Spleen (tissue), 11 donors: ENCODE data around the gene SIRT2. TPM values are rescaled to one million over a fixed set of nuclear protein-coding genes. Genes with fewer than 3 reads are reported as not detected.

Experiments
- DNase-seq: peaks from one replicate; pipeline ENCODE4 v3.0.0-alpha.2; 2020
- H3K27ac ChIP-seq, 8 donors: fragments of 200-600 bp; sonication (generic) in 7 of 8; 1 replicate in 4 of 8; 2 replicates in 4 of 8; pipeline versions ENCODE4 v1.5.0 to v1.8.0; 2016 to 2021; ENCODE audit warnings: inconsistent platforms in 4 of 8, mild to moderate bottlenecking in 4 of 8, moderate library complexity in 1 of 8
- H3K27me3 ChIP-seq, 7 donors: fragments of 200-600 bp; sonication (generic) in 6 of 7; replicated peaks in 1 of 7; 1 replicate in 4 of 7; 2 replicates in 3 of 7; pipeline versions ENCODE4 v1.5.0 to v1.8.0; 2016 to 2021; ENCODE audit warnings: inconsistent platforms in 3 of 7, mild to moderate bottlenecking in 1 of 7
- H3K36me3 ChIP-seq, 6 donors: fragments of 200-600 bp; sonication (generic) in 5 of 6; 1 replicate in 4 of 6; 2 replicates in 2 of 6; pipeline versions ENCODE4 v1.5.0 to v1.8.0; 2016 to 2021; ENCODE audit warnings: inconsistent platforms in 2 of 6
- H3K4me1 ChIP-seq, 6 donors: fragments of 200-600 bp; sonication (generic) in 5 of 6; 1 replicate in 3 of 6; 2 replicates in 3 of 6; pipeline versions ENCODE4 v1.5.0 to v1.8.0; 2016 to 2021; ENCODE audit warnings: inconsistent platforms in 3 of 6
- H3K4me3 ChIP-seq, 8 donors: fragments of 200-600 bp; sonication (generic) in 7 of 8; 1 replicate in 4 of 8; 2 replicates in 4 of 8; pipeline versions ENCODE4 v1.5.0 to v1.8.0; 2016 to 2021; ENCODE audit warnings: inconsistent platforms in 4 of 8, mild to moderate bottlenecking in 4 of 8, moderate library complexity in 2 of 8
- H3K9me3 ChIP-seq, 8 donors: fragments of 200-600 bp; sonication (generic) in 7 of 8; 1 replicate in 4 of 8; 2 replicates in 4 of 8; pipeline versions ENCODE4 v1.5.0 to v1.8.0; 2016 to 2021; ENCODE audit warnings: inconsistent platforms in 4 of 8
- CTCF ChIP-seq, 11 experiments: fragments of 200-600 bp in 7 of 11; fragments of 450-650 bp in 4 of 11; sonication (generic) in 4 of 11; IDR thresholded peaks in 8 of 11; conservative IDR thresholded peaks in 3 of 11; 1 replicate in 7 of 11; 2 replicates in 4 of 11; pipeline versions ENCODE4 v1.4.0 to v1.8.0; 2016 to 2021; ENCODE audit warnings: antibody characterized with exemption in 11 of 11, inconsistent platforms in 4 of 11, mild to moderate bottlenecking in 1 of 11
- POLR2A ChIP-seq, 3 donors: fragments of 450-650 bp; IDR thresholded peaks; one replicate each; pipeline ENCODE4 v1.5.1; 2017; ENCODE audit warnings: antibody characterized with exemption in 3 of 3, mild to moderate bottlenecking in 1 of 3
- POLR2AphosphoS5 ChIP-seq, 3 donors: sonication (generic); formaldehyde crosslinking; IDR thresholded peaks; one replicate each; pipeline ENCODE4 v1.5.1; 2017; ENCODE audit warnings: antibody characterized with exemption in 3 of 3
- WGBS, 5 donors: extraction: QIAGEN DNeasy Blood & Tissue Kit in 3 of 5; methylation state at CpG; one replicate each; pipeline versions ENCODE4 v1.1.5 to v1.1.7; 2013 to 2018; 5-methylcytosine and 5-hydroxymethylcytosine counted together
- intact Hi-C: fragments of 100-400 bp; cut with DNase I; formaldehyde crosslinking; loops from one replicate; pipeline ENCODE4 v1.15.0; 2023; ENCODE audit warnings: low total_unique reads
- polyA plus RNA-seq, 3 donors: library from polyadenylated mRNA; stranded (reverse); fragments of 200-250 nt; gene quantifications; one replicate each; pipeline ENCODE4 v1.2.1, GENCODE V29; 2013
- total RNA-seq, 7 donors: library from RNA; depleted of rRNA in 3 of 7; stranded (reverse); fragments of >200 nt in 3 of 7; fragmentation: NEBNext Ultra II Directional in 4 of 7; extraction: Animal tissue kit (Norgen Biotek cat#: 25700) in 4 of 7; gene quantifications; one replicate each; pipeline versions ENCODE4 v1.1.0 to v1.2.1, GENCODE V29; 2016 to 2021
- donor health status: healthy with polysubstance abuse.
- donor health status: DM: no; HTN: no; CAD: no; lungs with moderate emphysema.
- donor health status: DM: no; HTN: no; CAD: no.
- donor health status: Bipolar disorder and iron deficiency.
- donor health status: healthy.
- donor health status: DM: no; HTN: no; CAD: no.
- donor health status: DM: yes; HTN: yes; CAD: no.

Gene SIRT2
- total and polyA plus RNA-seq, 10 donors, result 25.8 to 81.0 (median 50.2) TPM

DNA sequence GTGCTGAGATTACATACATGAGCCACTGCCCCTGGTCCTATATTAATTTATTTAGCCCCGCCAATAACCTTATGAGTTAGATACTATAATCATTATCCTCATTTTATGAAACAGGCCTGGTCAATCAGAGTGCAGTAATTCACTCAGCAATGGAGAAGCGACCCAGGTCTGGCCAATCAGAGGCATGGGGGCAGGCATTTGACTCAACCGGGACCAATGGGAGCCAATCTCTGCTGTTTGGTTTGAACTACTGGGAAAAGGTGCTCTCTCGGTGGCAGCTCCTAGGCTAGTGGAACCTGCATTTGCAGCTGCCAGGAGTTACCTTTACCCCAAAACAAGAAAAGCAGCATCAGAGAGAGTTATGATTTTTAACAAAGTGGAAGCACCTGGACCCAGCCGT, 6.6 kb downstream of the SIRT2 start:
- Histone ChIP-seq H3K36me3 (peaks cover 5 to 73% (median 32%) of the 10 kb centered on the region in 6 donors), H3K4me1 (peaks cover 4 to 56% (median 20%) of the 10 kb centered on the region in 6 donors), H3K4me3 (peak overlapping the region in 1 of 8 donors; percentile 4), H3K27me3 (no peaks in the 10 kb centered on the region), H3K9me3 (no peaks in the 10 kb centered on the region), H3K27ac (peak overlapping the region in 5 of 8 donors; percentile 19 to 64 (median 52))
- 71 to 86% (median 79%) methylated on average over 5 of the region's 5 CpGs for WGBS, 5 donors
- DNase-seq, result no peak
- TF ChIP-seq POLR2AphosphoS5 (IDR thresholded peaks at IDR 0.05) (no peak), POLR2A (IDR thresholded peaks at IDR 0.05) (no peak), CTCF (IDR thresholded peaks at IDR 0.05 in 8 of 11, conservative IDR thresholded peaks at IDR 0.05 in 3 of 11) (no peak)
- intact Hi-C loops, result no loop called here

- WGBS, 5 donors, result 91 to 98% (median 95%) methylated on average over 6 of the region's 6 CpGs
- no peak for TF ChIP-seq POLR2AphosphoS5 (IDR thresholded peaks at IDR 0.05)
- no peak for TF ChIP-seq CTCF (IDR thresholded peaks at IDR 0.05 in 8 of 11, conservative IDR thresholded peaks at IDR 0.05 in 3 of 11)
- TF ChIP-seq POLR2A (IDR thresholded peaks at IDR 0.05), result no peak
- Histone ChIP-seq H3K27me3 (no peaks in the 10 kb centered on the region), H3K36me3 (peaks cover 5 to 77% (median 32%) of the 10 kb centered on the region in 6 donors), H3K27ac (no peak overlapping the region), H3K4me3 (no peak overlapping the region), H3K9me3 (no peaks in the 10 kb centered on the region), H3K4me1 (peaks cover 0 to 55% (median 17%) of the 10 kb centered on the region in 6 donors)
- intact Hi-C loops, result no loop called here
- no peak for DNase-seq
Observed at GRCh38 chr19:38891771-38892170, 7.6 kb downstream of the SIRT2 start.

GRCh38 chr19:38890686-38891085, 8.7 kb downstream of the SIRT2 start:
- Histone ChIP-seq H3K9me3 (no peaks in the 10 kb centered on the region), H3K27ac (no peak overlapping the region), H3K4me1 (peaks cover 0 to 44% (median 17%) of the 10 kb centered on the region in 6 donors), H3K4me3 (no peak overlapping the region), H3K36me3 (peaks cover 5 to 84% (median 32%) of the 10 kb centered on the region in 6 donors), H3K27me3 (no peaks in the 10 kb centered on the region)
- no peak for TF ChIP-seq POLR2AphosphoS5 (IDR thresholded peaks at IDR 0.05)
- no peak for TF ChIP-seq POLR2A (IDR thresholded peaks at IDR 0.05)
- TF ChIP-seq CTCF (IDR thresholded peaks at IDR 0.05 in 8 of 11, conservative IDR thresholded peaks at IDR 0.05 in 3 of 11), result no peak
- intact Hi-C loops, result no loop called here
- DNase-seq, result no peak

GRCh38 chr19:38889803-38890202, 9.6 kb downstream of the SIRT2 start:
- Histone ChIP-seq H3K9me3 (no peaks in the 10 kb centered on the region), H3K27me3 (no peaks in the 10 kb centered on the region), H3K4me3 (no peak overlapping the region), H3K4me1 (peaks cover 0 to 36% (median 17%) of the 10 kb centered on the region in 6 donors), H3K27ac (no peak overlapping the region), H3K36me3 (peaks cover 5 to 84% (median 32%) of the 10 kb centered on the region in 6 donors)
- no peak for DNase-seq
- no peak for TF ChIP-seq CTCF (IDR thresholded peaks at IDR 0.05 in 8 of 11, conservative IDR thresholded peaks at IDR 0.05 in 3 of 11)
- TF ChIP-seq POLR2A (IDR thresholded peaks at IDR 0.05), result no peak
- TF ChIP-seq POLR2AphosphoS5 (IDR thresholded peaks at IDR 0.05), result no peak
- intact Hi-C loops, result no loop called here
- 91 to 95% (median 92%) methylated on average over 8 of the region's 8 CpGs for WGBS, 5 donors
